ENCODE results near the gene F10. TPM values are rescaled to one million over a fixed set of nuclear protein-coding genes. Genes with fewer than 3 reads are reported as not detected.

F10 gene
- total RNA-seq, 1 experiment from 2014 or later: 4.8 TPM

GRCh38 chr13:113082198-113083021 lies 40.2 kb upstream of the F10 start:
- H3K4me3 ChIP-seq: no peak overlapping the region
- H3K36me3 ChIP-seq: no peaks in the 10 kb centered on the region

DNA sequence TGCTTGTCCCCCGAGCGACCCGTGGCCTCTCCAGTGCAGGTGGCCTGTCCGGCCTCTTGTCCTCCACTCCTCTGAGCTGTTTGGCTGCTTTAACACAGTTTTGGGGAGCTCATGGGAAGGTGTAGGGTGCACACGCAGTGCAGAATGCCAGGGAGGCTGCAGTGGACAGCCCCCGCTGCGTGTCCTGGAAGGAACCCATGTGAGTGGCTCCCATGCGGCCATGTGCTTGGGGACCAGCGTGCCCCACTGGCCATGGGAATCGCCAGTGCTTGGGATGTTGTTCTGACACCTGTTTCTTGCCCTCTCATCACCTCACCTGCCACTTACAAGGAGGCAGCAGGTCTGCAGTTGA lies 39.6 kb upstream of the F10 start:
- Histone ChIP-seq H3K9me3 (replicated peaks) (no peaks in the 10 kb centered on the region), H3K27ac (no peak overlapping the region), H3K36me3 (no peaks in the 10 kb centered on the region), H3K4me3 (no peak overlapping the region), H3K27me3 (replicated peaks) (no peaks in the 10 kb centered on the region), H3K4me1 (replicated peaks) (no peaks in the 10 kb centered on the region)
- no peak for DNase-seq (ENCODE audit: low read depth in 1 of 2, low spot score in 2 of 2)

More at GRCh38 chr13:113082198-113083021, 40.2 kb upstream of the F10 start:
- H3K4me1 ChIP-seq (replicated peaks): no peaks in the 10 kb centered on the region
- no peaks in the 10 kb centered on the region for H3K9me3 ChIP-seq (replicated peaks)
- H3K27me3 ChIP-seq (replicated peaks): no peaks in the 10 kb centered on the region
- no peak for DNase-seq (ENCODE audit: low read depth in 1 of 2, low spot score in 2 of 2)
- no peak overlapping the region for H3K27ac ChIP-seq

DNA sequence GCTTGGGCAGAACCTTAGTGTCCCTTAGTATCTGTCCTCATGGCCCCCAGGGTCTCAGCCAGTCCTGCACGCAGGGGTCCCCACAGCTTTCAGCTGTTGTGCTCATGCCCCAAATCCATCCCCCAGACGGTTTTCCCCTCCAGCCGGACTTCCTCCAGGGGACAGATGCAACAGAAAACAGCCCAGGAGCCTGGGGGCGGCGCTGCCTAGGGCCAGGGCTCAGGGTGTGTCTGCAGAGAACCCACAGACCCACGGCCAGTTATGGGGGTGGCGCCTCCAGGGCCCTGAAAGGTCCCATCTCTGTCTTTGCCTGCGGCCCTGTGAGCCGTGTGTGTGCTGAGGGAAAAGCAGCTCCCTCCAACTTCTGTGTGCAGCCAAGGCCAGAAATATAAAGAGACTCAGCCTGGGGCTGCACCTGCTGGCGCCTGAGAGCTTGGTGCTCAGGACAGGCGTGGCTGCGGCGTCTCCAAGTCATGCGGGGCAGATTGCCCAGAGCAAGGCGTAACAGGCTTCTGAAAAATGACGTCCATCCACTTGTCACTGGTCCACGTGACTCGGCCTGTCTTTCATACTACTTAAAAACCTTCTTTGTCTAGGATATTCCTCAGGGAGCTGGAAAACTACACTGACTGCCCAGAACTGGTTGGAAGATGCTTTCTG lies 39.1 kb upstream of the F10 start:
- H3K4me1 ChIP-seq (replicated peaks): no peaks in the 10 kb centered on the region
- no peak overlapping the region for H3K4me3 ChIP-seq
- H3K27ac ChIP-seq: no peak overlapping the region
- no peaks in the 10 kb centered on the region for H3K9me3 ChIP-seq (replicated peaks)
- DNase-seq (ENCODE audit: low read depth in 1 of 2, low spot score in 2 of 2): no peak
- no peaks in the 10 kb centered on the region for H3K27me3 ChIP-seq (replicated peaks)
- H3K36me3 ChIP-seq: no peaks in the 10 kb centered on the region

DNA sequence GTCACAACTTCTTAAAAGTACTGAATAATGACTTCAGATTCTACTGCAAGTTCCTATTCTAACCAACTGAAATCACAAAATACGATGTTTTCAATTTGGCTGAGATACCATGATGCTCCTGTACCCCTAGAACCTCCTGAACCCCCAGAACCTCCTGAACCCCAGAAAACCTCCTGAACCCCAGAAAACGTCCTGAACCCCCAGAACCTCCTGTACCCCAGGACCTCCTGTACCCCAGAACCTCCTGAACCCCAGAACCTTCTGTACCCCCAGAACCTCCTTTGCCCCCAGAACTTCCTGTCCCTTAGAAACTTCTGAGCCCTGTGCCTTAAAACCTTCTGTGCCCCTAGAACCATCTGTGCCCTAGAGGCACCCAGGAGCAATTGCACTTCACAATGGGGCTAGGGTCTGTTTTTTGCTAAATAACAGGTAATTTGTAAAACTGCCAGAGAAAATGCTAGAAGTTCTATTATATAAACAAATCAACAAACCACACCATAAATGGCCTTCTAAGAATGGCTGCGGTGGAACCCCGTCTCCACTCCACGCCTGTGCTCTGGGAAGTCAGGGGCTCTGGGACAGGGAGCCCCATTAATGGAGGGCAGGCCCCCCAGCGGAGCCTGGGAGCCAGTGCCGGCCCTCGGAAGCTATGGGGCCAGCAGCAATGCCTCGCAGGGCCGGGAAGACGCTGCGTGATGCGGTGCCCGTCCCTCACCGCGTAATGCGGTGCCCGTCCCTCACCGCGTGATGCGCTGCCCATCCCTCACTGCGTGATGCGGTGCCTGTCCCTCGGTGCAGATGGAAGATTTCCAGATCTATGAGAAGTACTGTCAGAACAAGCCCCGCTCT lies 38.3 kb upstream of the F10 start:
- Histone ChIP-seq H3K36me3 (no peaks in the 10 kb centered on the region), H3K9me3 (replicated peaks) (no peaks in the 10 kb centered on the region), H3K27me3 (replicated peaks) (no peaks in the 10 kb centered on the region), H3K4me1 (replicated peaks) (no peaks in the 10 kb centered on the region), H3K27ac (no peak overlapping the region), H3K4me3 (no peak overlapping the region)
- no peak for DNase-seq (ENCODE audit: low read depth in 1 of 2, low spot score in 2 of 2)

DNA sequence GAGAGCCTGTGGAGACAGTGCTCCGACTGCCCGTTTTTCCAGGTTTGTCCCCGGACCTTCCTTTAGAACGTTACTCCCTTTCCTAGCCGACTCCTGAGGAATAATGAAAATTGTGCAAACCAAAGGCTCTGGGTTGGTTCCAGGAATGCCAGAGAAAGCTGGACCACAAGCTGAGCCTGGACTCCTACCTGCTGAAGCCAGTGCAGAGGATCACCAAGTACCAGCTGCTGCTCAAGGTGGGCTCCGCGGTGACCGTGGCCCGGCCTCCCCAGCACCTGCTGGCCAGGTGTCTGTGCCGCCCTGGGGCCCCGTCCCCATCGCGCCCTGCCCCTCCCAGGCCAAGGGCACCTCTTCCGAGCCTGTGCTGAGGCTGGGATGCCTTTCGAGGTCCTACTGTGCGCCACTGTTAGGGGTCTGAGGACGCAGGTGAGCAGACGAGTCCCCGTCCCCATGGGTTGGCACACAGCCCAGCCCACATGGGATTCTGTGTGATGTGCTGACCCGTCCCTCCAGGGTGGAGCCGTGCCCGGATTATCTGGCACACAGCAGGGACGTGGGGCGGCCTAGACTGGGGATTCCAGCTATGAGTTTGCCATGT lies 37.6 kb upstream of the F10 start:
- Histone ChIP-seq H3K4me1 (replicated peaks) (no peaks in the 10 kb centered on the region), H3K27ac (no peak overlapping the region), H3K9me3 (replicated peaks) (no peaks in the 10 kb centered on the region), H3K36me3 (no peaks in the 10 kb centered on the region), H3K27me3 (replicated peaks) (no peaks in the 10 kb centered on the region), H3K4me3 (no peak overlapping the region)
- no peak for DNase-seq (ENCODE audit: low read depth in 1 of 2, low spot score in 2 of 2)

DNA sequence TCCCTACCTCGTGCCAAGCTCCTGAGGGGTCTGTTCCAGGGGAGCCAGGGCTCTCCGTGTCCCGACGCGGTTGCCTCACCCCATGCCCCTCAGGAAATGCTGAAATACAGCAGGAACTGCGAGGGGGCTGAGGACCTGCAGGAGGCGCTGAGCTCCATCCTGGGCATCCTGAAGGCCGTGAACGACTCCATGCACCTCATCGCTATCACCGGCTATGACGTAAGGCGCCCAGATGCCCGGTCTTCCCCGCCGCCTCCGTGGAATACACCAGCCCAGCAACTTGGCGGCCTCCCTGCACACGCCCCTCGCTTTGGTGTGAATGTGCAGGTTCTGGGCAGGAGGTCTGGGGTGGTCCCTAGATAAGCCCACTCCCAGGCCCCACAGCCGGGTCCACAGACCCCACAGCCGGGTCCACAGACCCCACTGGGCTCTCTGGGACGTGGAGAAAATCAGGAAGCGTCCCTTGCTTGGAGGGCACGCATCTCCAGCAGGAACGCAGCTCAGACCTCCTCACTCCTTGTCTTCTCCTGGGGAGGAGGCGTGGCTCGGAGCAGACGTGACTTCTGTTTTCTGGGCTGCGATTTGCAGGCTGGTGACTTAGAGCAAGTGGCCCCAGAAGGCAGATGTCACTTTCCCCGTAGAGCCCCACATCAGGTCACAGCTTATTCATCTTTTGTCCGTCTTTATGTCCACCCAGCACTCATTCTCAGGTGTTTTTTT lies 36.4 kb upstream of the F10 start:
- Histone ChIP-seq H3K36me3 (no peaks in the 10 kb centered on the region), H3K4me1 (replicated peaks) (no peaks in the 10 kb centered on the region), H3K9me3 (replicated peaks) (no peaks in the 10 kb centered on the region), H3K27ac (no peak overlapping the region), H3K27me3 (replicated peaks) (no peaks in the 10 kb centered on the region), H3K4me3 (no peak overlapping the region)
- no peak for DNase-seq (ENCODE audit: low read depth in 1 of 2, low spot score in 2 of 2)

DNA sequence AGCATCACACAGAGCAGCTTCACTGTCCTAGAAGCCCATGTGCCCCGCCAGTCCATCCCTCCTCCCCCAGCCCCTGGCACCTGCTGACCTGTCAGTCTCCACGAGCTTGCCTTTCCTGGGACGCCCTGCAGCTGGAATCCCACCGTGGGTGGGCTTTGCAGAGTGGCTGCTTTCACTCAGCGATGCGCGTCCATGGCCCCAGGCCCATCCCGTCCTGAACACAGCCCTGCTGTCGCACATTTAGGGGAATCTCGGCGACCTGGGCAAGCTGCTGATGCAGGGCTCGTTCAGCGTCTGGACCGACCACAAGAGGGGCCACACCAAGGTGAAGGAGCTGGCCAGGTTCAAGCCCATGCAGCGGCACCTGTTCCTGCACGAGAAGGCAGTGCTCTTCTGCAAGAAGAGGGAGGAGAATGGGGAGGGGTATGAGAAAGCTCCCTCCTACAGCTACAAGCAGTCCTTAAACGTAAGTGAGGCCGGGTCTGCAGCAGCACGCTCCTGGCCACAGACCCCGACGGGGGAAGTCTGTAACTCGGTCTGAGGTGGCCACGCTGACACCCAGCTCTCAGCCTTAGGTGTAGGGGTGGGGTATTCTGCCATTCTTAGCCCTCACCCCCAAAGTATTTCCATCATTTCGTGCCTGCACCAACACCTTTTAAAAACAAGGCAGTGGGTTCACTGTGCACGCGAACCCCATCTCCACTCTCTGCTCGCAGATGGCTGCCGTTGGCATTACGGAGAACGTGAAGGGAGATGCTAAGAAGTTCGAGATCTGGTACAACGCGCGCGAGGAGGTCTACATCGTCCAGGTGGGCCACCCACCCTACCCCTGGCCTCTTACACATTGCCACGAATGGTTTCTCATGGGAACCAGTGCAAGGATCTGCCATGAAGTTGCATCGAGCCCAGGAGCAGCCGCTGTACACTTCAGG lies 35.3 kb upstream of the F10 start:
- no peaks in the 10 kb centered on the region for H3K36me3 ChIP-seq
- no peaks in the 10 kb centered on the region for H3K4me1 ChIP-seq (replicated peaks)
- no peak for DNase-seq (ENCODE audit: low read depth in 1 of 2, low spot score in 2 of 2)
- H3K27me3 ChIP-seq (replicated peaks): no peaks in the 10 kb centered on the region
- H3K4me3 ChIP-seq: no peak overlapping the region
- H3K9me3 ChIP-seq (replicated peaks): no peaks in the 10 kb centered on the region
- H3K27ac ChIP-seq: no peak overlapping the region

GRCh38 chr13:113087923-113088690 lies 34.5 kb upstream of the F10 start:
- Histone ChIP-seq H3K4me1 (replicated peaks) (no peaks in the 10 kb centered on the region), H3K27me3 (replicated peaks) (no peaks in the 10 kb centered on the region), H3K27ac (no peak overlapping the region), H3K36me3 (no peaks in the 10 kb centered on the region), H3K4me3 (no peak overlapping the region), H3K9me3 (replicated peaks) (no peaks in the 10 kb centered on the region)
- DNase-seq (ENCODE audit: low read depth in 1 of 2, low spot score in 2 of 2): no peak

GRCh38 chr13:113088691-113089020 lies 33.9 kb upstream of the F10 start:
- Histone ChIP-seq H3K36me3 (no peaks in the 10 kb centered on the region), H3K4me3 (no peak overlapping the region)

DNA sequence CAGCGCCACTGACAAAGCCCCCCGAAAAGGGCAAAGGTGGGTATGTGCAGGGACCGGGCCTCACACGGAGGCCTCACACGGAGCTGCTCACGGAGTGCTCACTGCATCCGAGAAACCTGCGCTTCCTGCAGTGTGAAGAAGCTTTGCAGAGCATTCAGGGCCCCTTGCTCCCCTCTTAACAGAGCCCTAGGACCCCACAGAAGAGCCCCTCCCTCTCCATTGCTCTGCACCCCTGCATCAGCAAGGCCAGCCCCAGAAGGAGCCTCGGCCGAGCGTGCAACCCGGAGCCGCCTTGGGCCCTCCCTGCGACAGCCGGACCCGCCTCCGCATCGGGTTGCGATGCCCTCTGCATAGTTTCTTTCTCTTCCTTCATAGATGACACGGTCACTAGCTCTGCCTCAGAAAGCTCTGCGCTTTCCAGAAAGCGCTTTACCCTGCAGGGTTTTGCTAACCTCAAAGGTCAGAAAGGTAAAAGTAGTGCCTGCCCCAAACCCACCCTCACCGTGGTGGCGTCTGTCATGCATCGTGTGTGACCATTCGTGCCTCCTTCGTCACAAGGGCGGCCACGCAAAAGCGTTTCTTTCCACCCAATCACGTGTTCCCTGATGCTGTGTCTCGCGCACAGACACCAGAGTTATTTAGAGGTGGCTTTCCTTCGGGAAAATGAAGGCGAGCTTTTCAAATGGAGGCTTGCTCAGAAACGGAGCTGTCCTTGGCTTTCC lies 32.7 kb upstream of the F10 start:
- no peaks in the 10 kb centered on the region for H3K4me1 ChIP-seq (replicated peaks)
- no peak overlapping the region for H3K27ac ChIP-seq
- no peak for DNase-seq (ENCODE audit: low read depth in 1 of 2, low spot score in 2 of 2)
- no peaks in the 10 kb centered on the region for H3K36me3 ChIP-seq
- H3K9me3 ChIP-seq (replicated peaks): no peaks in the 10 kb centered on the region
- H3K4me3 ChIP-seq: no peak overlapping the region
- no peaks in the 10 kb centered on the region; the same call in 1 of the 2 replicates for H3K27me3 ChIP-seq (replicated peaks)

More at GRCh38 chr13:113088691-113089020, 33.9 kb upstream of the F10 start:
- H3K27ac ChIP-seq: no peak overlapping the region
- H3K9me3 ChIP-seq (replicated peaks): no peaks in the 10 kb centered on the region
- no peak for DNase-seq (ENCODE audit: low read depth in 1 of 2, low spot score in 2 of 2)
- H3K27me3 ChIP-seq (replicated peaks): no peaks in the 10 kb centered on the region; the same call in 1 of the 2 replicates
- H3K4me1 ChIP-seq (replicated peaks): no peaks in the 10 kb centered on the region

- H3K27me3 ChIP-seq (replicated peaks): no peaks in the 10 kb centered on the region; the same call in 1 of the 2 replicates
These were observed 32.2 kb upstream of the F10 start for GRCh38 chr13:113090415-113090770.

More at GRCh38 chr13:113090415-113090770, 32.2 kb upstream of the F10 start:
- H3K27ac ChIP-seq: no peak overlapping the region
- no peak overlapping the region for H3K4me3 ChIP-seq
- H3K4me1 ChIP-seq (replicated peaks): no peaks in the 10 kb centered on the region
- no peak for DNase-seq (ENCODE audit: low read depth in 1 of 2, low spot score in 2 of 2)
- no peaks in the 10 kb centered on the region for H3K36me3 ChIP-seq
- H3K9me3 ChIP-seq (replicated peaks): no peaks in the 10 kb centered on the region

Data from SJSA1 (cell line).